Effector memory CD4-positive, alpha-beta T cell (primary cell): ENCODE measurements around the gene PSMC5.
A peak's percentile ranks its signal among the peaks of the same experiment; 100 is the strongest.

Source experiments
- DNase-seq, 3 donors: peaks; one replicate each; pipeline ENCODE4 v3.0.0-alpha.2; 2020
- H3K27ac ChIP-seq: 2 replicates; pipeline ENCODE4 v1.7.0; 2013; ENCODE audit warnings: mild to moderate bottlenecking, low read length, moderate library complexity; ENCODE audit not compliant: insufficient read depth, poor library complexity, severe bottlenecking
- H3K27me3 ChIP-seq: replicated peaks from 2 replicates; pipeline ENCODE4 v1.7.0; 2013; ENCODE audit warnings: mild to moderate bottlenecking, low read length; ENCODE audit not compliant: insufficient read depth, control insufficient read depth, poor library complexity, severe bottlenecking
- H3K36me3 ChIP-seq: 2 replicates; pipeline ENCODE4 v1.7.0; 2013; ENCODE audit warnings: mild to moderate bottlenecking, low read length, moderate library complexity; ENCODE audit not compliant: control insufficient read depth, insufficient read depth
- H3K4me1 ChIP-seq: 2 replicates; pipeline ENCODE4 v1.7.0; 2013; ENCODE audit warnings: low read length, mild to moderate bottlenecking; ENCODE audit not compliant: control insufficient read depth, insufficient read depth, poor library complexity, severe bottlenecking
- H3K4me3 ChIP-seq: 2 replicates; pipeline ENCODE4 v1.7.0; 2013; ENCODE audit warnings: low read length, low read depth, mild to moderate bottlenecking; ENCODE audit not compliant: insufficient read depth, poor library complexity, severe bottlenecking
- H3K9me3 ChIP-seq: 2 replicates; pipeline ENCODE4 v1.7.0; 2013; ENCODE audit warnings: mild to moderate bottlenecking, low read length, moderate library complexity; ENCODE audit not compliant: control insufficient read depth

PSMC5 gene

DNA sequence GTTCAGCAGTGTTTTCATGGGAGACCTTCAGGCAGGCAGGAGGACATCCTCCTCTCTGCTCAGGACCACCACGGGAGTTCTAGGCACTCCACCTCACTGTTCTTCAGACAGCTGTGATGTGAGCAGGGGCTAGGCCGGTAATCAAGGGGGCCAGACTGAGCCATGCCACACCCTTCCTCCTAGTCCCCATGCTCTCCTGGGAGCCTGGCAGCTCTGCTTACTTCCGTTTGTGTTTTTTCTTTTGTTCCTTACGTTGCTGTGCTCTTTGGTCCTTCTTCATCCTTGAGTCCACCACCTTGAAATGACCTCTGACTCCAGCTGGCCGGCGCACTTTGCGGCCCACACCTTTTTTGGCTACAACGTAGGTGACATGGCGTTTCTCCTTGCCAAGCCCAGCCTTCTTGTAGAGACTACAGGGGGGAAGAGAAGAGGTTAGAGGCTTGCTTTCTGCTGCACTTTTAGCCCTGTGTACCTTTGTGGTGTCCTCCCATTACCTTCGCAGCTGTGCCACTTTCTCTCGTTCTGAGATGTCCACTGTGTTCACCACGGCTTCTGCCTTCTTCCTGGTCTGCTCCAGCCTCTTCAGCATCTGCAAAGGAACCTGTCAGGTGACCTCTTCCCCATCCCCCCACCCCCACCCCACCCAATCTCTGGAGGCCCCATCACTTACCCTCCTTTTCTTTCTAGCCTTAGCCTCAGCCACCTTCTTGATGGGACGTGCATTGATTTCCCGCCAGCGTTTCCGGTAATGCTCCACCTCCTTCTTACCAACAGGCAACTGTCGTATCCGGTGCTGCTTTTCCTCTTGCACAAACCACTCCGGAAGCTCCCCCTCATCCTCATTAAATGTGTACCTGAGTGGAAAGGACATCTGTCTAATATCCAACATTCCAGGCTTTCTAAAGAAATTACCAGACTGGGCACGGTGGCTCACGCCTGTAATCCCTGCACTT, 7.4 kb upstream of the PSMC5 start:
- no peak overlapping the region for H3K27ac ChIP-seq
- H3K27me3 ChIP-seq = no peaks in the 10 kb centered on the region
- no peaks in the 10 kb centered on the region for H3K9me3 ChIP-seq
- H3K4me3 ChIP-seq = no peak overlapping the region
- no peaks in the 10 kb centered on the region for H3K4me1 ChIP-seq
- peaks cover 98% of the 10 kb centered on the region for H3K36me3 ChIP-seq
- DNase-seq = no peak

DNA sequence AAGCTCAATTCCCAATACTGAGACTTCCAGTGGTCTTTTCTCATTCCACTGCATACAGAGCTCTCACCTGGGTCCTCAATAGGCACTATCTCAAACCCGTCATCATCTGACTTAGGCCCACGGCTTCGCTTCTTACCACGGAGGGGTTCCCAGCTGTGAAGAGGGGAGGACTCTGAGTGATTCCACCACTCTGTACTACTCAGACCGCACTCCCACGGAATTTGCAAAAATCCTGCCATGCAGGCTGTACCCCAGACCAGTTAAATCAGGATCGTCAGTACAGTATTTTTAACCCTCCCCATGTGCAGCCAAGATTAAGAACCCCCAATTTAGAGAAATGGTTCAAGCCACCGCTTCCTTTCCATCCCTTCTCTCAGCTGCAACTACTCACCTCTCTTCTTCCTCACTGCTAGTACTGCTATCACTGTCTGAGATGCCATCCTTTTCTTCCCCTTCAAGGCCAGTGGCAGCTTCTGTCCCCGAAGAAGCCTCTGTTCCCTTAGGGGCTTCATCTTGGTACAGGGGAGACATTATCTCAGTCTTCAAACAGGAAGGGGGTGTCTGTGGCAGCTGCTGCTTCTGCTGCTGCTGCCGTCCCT, 6.2 kb upstream of the PSMC5 start:
- no peaks in the 10 kb centered on the region for H3K27me3 ChIP-seq
- H3K36me3 ChIP-seq = peaks cover 94% of the 10 kb centered on the region
- H3K27ac ChIP-seq = no peak overlapping the region
- H3K9me3 ChIP-seq = no peaks in the 10 kb centered on the region
- H3K4me3 ChIP-seq = no peak overlapping the region
- H3K4me1 ChIP-seq = peaks cover 5% of the 10 kb centered on the region
- DNase-seq = no peak

DNA sequence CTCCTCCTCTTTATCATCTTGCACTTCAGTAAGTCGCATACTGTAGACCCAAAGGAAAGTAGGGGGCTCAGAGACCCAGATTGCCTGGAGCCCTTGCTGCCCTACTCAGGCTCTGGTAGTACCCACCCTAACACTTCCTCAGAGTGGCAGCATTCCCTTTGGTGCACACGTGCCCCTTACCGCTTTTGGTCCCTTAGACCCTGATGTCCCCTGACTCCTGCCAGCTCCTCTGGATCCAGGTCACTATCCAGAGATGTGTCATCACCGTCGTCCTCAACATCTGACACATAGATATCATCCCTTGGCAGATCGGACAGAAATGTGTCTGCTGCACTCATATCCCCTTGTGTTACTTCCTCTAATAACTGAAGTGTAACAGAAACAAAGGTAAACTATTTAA, 5.4 kb upstream of the PSMC5 start:
- no peak overlapping the region for H3K4me3 ChIP-seq

DNA sequence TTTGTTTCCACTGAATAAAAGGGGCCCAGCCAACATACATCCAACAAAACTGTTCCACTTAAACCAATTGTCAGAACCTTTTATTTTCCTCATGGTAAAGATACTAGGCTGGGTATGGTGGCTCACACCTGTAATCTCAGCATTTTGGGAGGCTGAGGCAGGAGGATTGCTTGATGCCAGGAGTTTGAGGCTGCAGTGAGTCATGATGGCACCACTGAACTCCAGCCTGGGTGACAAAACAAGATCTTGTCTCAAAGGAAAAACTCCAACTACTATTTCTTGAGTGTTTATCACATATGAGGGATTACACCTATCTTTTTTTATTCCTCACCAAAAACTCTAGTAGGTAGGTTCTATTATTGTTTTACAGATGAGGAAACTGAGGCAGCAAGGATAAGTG, 4.7 kb upstream of the PSMC5 start:
- Histone ChIP-seq H3K27ac (no peak overlapping the region), H3K36me3 (peaks cover 79% of the 10 kb centered on the region), H3K9me3 (no peaks in the 10 kb centered on the region), H3K4me3 (no peak overlapping the region), H3K4me1 (peaks cover 7% of the 10 kb centered on the region), H3K27me3 (no peaks in the 10 kb centered on the region)
- no peak for DNase-seq

More for the DNA sequence above, 5.4 kb upstream of the PSMC5 start:
- peaks cover 87% of the 10 kb centered on the region for H3K36me3 ChIP-seq
- H3K27me3 ChIP-seq = no peaks in the 10 kb centered on the region
- no peaks in the 10 kb centered on the region for H3K9me3 ChIP-seq
- no peak for DNase-seq
- peaks cover 7% of the 10 kb centered on the region for H3K4me1 ChIP-seq
- no peak overlapping the region for H3K27ac ChIP-seq

DNA sequence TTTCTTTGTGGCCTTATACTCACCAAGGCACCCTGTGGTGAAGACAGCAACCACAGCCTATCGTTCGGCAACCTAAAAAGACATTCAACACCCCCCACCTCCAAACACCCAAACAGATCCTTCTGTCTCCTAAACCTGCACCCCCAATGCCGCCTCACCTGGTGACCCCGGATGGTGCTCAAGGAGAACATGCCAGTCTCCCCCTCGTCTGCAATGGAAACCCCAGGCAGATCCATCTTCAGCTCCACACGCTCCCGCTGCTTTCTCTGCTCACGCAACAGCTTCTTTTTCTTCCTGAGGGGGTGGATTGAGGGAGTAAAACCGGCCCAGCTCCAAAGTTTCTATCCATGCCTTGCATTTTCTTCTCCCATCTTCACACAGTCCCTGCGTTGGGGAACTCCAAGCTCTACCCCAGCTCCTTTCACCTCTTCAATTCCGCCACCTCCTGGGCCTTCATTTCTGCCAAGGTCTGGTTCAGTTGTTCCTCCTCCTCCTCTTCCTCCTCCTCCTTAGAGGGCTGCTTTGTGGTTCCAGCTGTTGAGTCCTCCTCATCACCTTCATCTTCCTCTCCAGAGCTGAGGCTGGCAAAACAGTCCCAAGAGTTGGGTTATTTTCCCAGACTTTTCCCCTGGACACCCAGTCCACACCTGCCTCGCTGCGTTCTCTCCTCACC, 3.4 kb upstream of the PSMC5 start:
- no peak for DNase-seq
- Histone ChIP-seq H3K27ac (no peak overlapping the region), H3K4me1 (peaks cover 17% of the 10 kb centered on the region), H3K9me3 (no peaks in the 10 kb centered on the region), H3K36me3 (peaks cover 67% of the 10 kb centered on the region), H3K27me3 (no peaks in the 10 kb centered on the region), H3K4me3 (no peak overlapping the region)

DNA sequence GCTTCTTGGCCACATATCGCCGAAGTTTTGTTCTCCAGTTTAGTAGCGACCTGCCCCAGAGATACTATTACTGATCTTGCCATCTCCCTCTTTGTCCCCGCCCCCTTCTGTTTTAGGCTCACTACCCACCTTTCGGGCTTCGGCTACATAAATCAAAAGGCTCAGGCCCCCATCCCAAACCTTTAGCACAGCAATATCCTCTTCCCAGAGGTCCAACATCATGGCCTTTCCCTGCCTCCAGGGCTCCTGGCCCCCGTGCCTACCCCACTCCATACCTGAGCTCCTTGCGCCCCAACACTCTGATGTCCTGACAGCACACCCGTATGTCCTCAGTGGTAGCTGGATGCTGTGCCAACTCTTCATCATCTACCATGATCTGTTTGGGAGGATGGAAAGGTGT, 2.9 kb upstream of the PSMC5 start:
- DNase-seq = no peak
- Histone ChIP-seq H3K27me3 (no peaks in the 10 kb centered on the region), H3K9me3 (no peaks in the 10 kb centered on the region), H3K4me1 (peaks cover 21% of the 10 kb centered on the region), H3K4me3 (no peak overlapping the region), H3K36me3 (peaks cover 64% of the 10 kb centered on the region), H3K27ac (peak overlapping the region; percentile 28)

DNA sequence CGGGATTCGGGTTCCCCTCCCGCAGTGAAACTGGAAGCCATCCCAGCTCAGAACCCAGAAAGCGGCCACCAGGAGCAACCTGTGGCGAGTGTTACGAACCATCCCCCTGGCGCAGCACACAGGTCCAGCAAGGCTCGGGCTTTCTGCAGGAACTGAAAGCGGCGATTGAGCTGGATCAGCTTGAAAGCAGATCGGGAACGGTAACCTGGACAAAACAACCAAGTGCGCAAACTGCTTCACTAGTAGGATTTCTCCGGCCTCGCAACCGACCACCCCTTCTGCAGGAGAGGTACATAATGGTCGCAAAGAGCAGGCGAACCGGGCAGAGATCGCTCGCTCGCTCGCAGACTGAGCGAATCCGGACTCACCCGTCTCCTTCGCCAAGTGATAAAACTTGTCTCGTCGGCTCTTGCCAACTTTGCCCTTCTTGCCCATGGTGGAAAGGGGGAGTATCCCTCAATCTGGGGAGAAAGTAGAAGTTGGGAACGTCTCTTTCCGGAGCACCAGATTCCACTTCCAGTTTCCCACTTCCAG, 696 bp upstream of the PSMC5 start:
- peak overlapping the region; percentile 89 for H3K4me3 ChIP-seq
- H3K4me1 ChIP-seq = peaks cover 31% of the 10 kb centered on the region
- peak overlapping the region; percentile 96 for H3K27ac ChIP-seq
- no peak for DNase-seq
- H3K36me3 ChIP-seq = peaks cover 66% of the 10 kb centered on the region
- H3K27me3 ChIP-seq = no peaks in the 10 kb centered on the region
- H3K9me3 ChIP-seq = no peaks in the 10 kb centered on the region

DNA sequence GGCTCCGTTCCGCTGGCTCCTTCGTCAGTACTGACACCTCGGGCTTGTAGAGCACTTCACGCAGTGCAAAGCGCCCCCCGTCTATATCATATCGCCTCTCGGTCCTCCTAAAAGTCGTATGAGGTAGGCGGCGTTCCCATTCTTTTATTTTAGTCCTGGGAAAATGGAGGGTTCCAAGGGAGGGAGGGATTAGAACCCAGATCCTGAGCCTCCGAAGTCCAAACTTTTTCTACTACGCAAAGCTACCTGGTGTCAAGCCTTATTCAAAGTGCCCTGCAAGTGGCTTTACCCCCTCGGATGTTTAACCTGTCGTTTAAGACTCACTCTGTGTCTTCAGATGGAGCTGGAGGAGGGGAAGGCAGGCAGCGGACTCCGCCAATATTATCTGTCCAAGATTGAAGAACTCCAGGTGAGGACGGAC, 580 bp downstream of the PSMC5 start:
- Histone ChIP-seq H3K4me3 (peak overlapping the region; percentile 89), H3K27ac (peak overlapping the region; percentile 96), H3K9me3 (no peaks in the 10 kb centered on the region), H3K36me3 (peaks cover 66% of the 10 kb centered on the region), H3K27me3 (no peaks in the 10 kb centered on the region), H3K4me1 (peaks cover 38% of the 10 kb centered on the region)
- DNase-seq = no peak

DNA sequence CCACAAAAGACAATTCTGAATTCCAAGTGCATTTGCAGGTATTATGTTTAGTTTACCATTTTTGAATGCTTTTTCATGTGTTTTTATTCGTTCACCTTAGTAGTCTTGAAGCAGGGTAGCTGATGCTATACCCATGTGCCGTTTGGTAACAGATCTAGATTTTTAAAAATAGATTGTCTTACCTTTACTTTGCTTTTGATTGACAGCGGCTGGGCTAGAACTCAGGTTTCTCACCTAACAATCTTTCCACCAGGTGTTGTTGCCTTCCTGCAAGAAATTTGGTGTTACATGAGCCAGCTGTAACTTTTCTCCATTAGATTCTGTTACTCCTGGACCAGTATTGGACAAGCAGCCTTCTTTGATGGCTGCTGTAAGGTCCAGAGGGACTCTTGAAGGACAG, 1.7 kb downstream of the PSMC5 start:
- Histone ChIP-seq H3K27me3 (no peaks in the 10 kb centered on the region), H3K9me3 (no peaks in the 10 kb centered on the region), H3K36me3 (peaks cover 66% of the 10 kb centered on the region), H3K4me3 (no peak overlapping the region), H3K4me1 (peaks cover 38% of the 10 kb centered on the region), H3K27ac (no peak overlapping the region)
- no peak for DNase-seq
